Astrocyte (in vitro differentiated cells and primary cell): ENCODE measurements around the gene GABBR2.

Source experiments
- EZH2 ChIP-seq: IDR thresholded peaks from 2 replicates; pipeline ENCODE4 v1.6.1; 2012; ENCODE audit warnings: mild to moderate bottlenecking, low read length, inconsistent platforms; ENCODE audit not compliant: insufficient read depth
- TF ChIP-seq, protein P1 (sequence below): IDR thresholded peaks from 2 replicates; pipeline ENCODE4 v1.5.1; 2011; ENCODE audit warnings: low read depth, mild to moderate bottlenecking, inconsistent platforms, low read length, moderate library complexity; ENCODE audit not compliant: insufficient read depth

DNA sequence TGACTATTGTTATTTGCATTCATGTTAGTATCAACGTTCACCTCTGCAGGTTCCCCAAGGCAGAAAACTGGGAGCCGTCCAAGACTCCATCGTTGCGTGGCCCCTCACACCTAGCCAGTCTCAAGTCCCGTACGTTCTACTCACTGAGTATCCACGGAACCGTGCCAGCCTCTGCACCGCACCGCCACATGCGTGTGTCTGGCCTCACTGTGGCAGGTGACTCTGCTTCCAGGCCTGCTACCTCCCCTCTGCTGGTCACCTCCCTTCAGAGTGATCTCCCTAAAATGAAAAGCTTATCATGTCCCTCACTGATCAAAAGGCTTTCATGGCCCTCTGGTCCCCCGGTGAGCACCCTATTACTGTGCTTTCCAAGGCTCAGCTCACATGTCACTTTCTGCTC, 108.1 kb downstream of the GABBR2 start:
- TF ChIP-seq, protein P1, sequence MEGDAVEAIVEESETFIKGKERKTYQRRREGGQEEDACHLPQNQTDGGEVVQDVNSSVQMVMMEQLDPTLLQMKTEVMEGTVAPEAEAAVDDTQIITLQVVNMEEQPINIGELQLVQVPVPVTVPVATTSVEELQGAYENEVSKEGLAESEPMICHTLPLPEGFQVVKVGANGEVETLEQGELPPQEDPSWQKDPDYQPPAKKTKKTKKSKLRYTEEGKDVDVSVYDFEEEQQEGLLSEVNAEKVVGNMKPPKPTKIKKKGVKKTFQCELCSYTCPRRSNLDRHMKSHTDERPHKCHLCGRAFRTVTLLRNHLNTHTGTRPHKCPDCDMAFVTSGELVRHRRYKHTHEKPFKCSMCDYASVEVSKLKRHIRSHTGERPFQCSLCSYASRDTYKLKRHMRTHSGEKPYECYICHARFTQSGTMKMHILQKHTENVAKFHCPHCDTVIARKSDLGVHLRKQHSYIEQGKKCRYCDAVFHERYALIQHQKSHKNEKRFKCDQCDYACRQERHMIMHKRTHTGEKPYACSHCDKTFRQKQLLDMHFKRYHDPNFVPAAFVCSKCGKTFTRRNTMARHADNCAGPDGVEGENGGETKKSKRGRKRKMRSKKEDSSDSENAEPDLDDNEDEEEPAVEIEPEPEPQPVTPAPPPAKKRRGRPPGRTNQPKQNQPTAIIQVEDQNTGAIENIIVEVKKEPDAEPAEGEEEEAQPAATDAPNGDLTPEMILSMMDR = no peak
- TF ChIP-seq EZH2 = no peak
